SK-N-SH (cell line): ENCODE data around the gene C1D. TPM values are rescaled to one million over a fixed set of nuclear protein-coding genes. Genes with fewer than 3 reads are reported as not detected.

Experiments
- CTCF ChIA-PET: fragments of 300-600, 350-600 bp; formaldehyde crosslinking; extraction: SDS; loops from one replicate; lab custom pipeline; 2021; lab: Yijun Ruan, JAX
- POLR2A ChIA-PET: fragments of 350-600 bp; sonication (Branson Sonifier 250); formaldehyde crosslinking; extraction: SDS; loops from one replicate; lab custom pipeline; 2020; ENCODE audit warnings: antibody characterized with exemption, inconsistent platforms; lab: Yijun Ruan, JAX
- DNase-seq: peaks from one replicate; pipeline ENCODE4 v3.0.0; 2012
- H2AFZ ChIP-seq: fragments of 200-600 bp; sonication (generic); 2 replicates; pipeline ENCODE4 v1.8.1; 2016; ENCODE audit warnings: antibody characterized with exemption, mild to moderate bottlenecking, low read depth
- H3F3A ChIP-seq: fragments of 200-600 bp; sonication (generic); replicated peaks from 2 replicates; pipeline ENCODE3; 2016; ENCODE audit warnings: antibody characterized with exemption, mild to moderate bottlenecking; ENCODE audit not compliant: insufficient read depth
- H3K27ac ChIP-seq, 2 experiments: fragments of 200-500 bp in 1 of 2; fragments of 200-600 bp in 1 of 2; sonication (Bioruptor generic) in 1 of 2; sonication (generic), shearing (Covaris generic) in 1 of 2; 2 replicates each; pipeline versions ENCODE4 v1.5.1 to v1.6.1; 2014 to 2016; ENCODE audit warnings: low read depth in 2 of 2, inconsistent platforms in 1 of 2, low read length in 1 of 2, mild to moderate bottlenecking in 1 of 2, mixed read lengths in 1 of 2
- H3K27me3 ChIP-seq: fragments of 200-600 bp; sonication (generic), shearing (Covaris generic); 2 replicates; pipeline ENCODE4 v1.6.1; 2016; ENCODE audit warnings: mixed run types; ENCODE audit not compliant: insufficient read depth
- H3K36me3 ChIP-seq, 2 experiments: fragments of 200-500 bp in 1 of 2; fragments of 200-600 bp in 1 of 2; sonication (Bioruptor generic) in 1 of 2; sonication (generic) in 1 of 2; replicated peaks in 1 of 2; 2 replicates each; pipeline versions ENCODE3 to v1.5.1; 2014 to 2016; ENCODE audit warnings: low read length in 1 of 2, mild to moderate bottlenecking in 1 of 2; ENCODE audit not compliant: insufficient read depth in 2 of 2, control insufficient read depth in 1 of 2
- H3K4me1 ChIP-seq, 2 experiments: fragments of 200-500 bp in 1 of 2; fragments of 200-600 bp in 1 of 2; sonication (Bioruptor generic) in 1 of 2; sonication (generic), shearing (Covaris generic) in 1 of 2; 2 replicates each; pipeline versions ENCODE4 v1.5.1 to v1.6.1; 2014 to 2016; ENCODE audit warnings: low read depth in 1 of 2, low read length in 1 of 2, mixed run types in 1 of 2; ENCODE audit not compliant: insufficient read depth in 2 of 2, control insufficient read depth in 1 of 2
- H3K4me2 ChIP-seq: fragments of 200-600 bp; sonication (generic), shearing (Covaris generic); 2 replicates; pipeline ENCODE4 v1.6.1; 2017; ENCODE audit warnings: mixed run types
- H3K4me3 ChIP-seq, 2 experiments: fragments of 200-500 bp in 1 of 2; fragments of 200-600 bp in 1 of 2; sonication (Bioruptor generic) in 1 of 2; sonication (generic), shearing (Covaris generic) in 1 of 2; 2 replicates each; pipeline versions ENCODE4 v1.5.1 to v1.8.1; 2014 to 2016; ENCODE audit warnings: low read depth in 2 of 2, inconsistent platforms in 1 of 2, low read length in 1 of 2, mild to moderate bottlenecking in 1 of 2, mixed read lengths in 1 of 2, moderate library complexity in 1 of 2
- H3K79me2 ChIP-seq: fragments of 200-600 bp; sonication (generic); 2 replicates; pipeline ENCODE4 v1.8.1; 2017; ENCODE audit warnings: mild to moderate bottlenecking; ENCODE audit not compliant: insufficient read depth
- H3K9ac ChIP-seq: fragments of 200-600 bp; sonication (generic); 2 replicates; pipeline ENCODE4 v1.6.1; 2017; ENCODE audit warnings: mixed run types
- H3K9me2 ChIP-seq: fragments of 200-600 bp; sonication (generic); 2 replicates; pipeline ENCODE4 v1.6.1; 2017; ENCODE audit warnings: mixed run types
- H3K9me3 ChIP-seq: fragments of 200-600 bp; sonication (generic); 2 replicates; pipeline ENCODE4 v1.6.1; 2017; ENCODE audit warnings: mixed run types, mild to moderate bottlenecking, moderate library complexity
- H4K20me1 ChIP-seq: fragments of 200-600 bp; sonication (generic); 2 replicates; pipeline ENCODE4 v1.6.1; 2017; ENCODE audit warnings: mild to moderate bottlenecking, mixed run types; ENCODE audit not compliant: insufficient read depth
- ELF1 ChIP-seq: IDR thresholded peaks from 2 replicates; pipeline ENCODE4 v1.4.0; 2012
- EZH2phosphoT487 ChIP-seq: fragments of 200-600 bp; sonication (generic); IDR thresholded peaks from 2 replicates; pipeline ENCODE4 v1.6.1; 2017; ENCODE audit warnings: low read depth, mixed run types, mild to moderate bottlenecking, antibody characterized with exemption, moderate library complexity, borderline replicate concordance
- FOXJ3 ChIP-seq: sonication (generic); formaldehyde crosslinking; IDR thresholded peaks from 2 replicates; pipeline ENCODE4 v1.5.1; 2020; ENCODE audit warnings: mild to moderate bottlenecking, missing genetic modification reagents
- GATA2 ChIP-seq: sonication (generic); formaldehyde crosslinking; IDR thresholded peaks from 2 replicates; pipeline ENCODE4 v1.5.0; 2020; ENCODE audit warnings: mild to moderate bottlenecking, missing genetic modification reagents
- JUND ChIP-seq: IDR thresholded peaks from 2 replicates; pipeline ENCODE4 v1.4.0; 2012
- MEF2A ChIP-seq: IDR thresholded peaks from 2 replicates; pipeline ENCODE4 v1.4.0; 2012; ENCODE audit warnings: low read depth, borderline replicate concordance
- MXI1 ChIP-seq: IDR thresholded peaks from 2 replicates; pipeline ENCODE4 v1.6.1; 2012; ENCODE audit warnings: mild to moderate bottlenecking, low read depth, low read length, improper control_type of control experiment
- NFIC ChIP-seq: IDR thresholded peaks from 2 replicates; pipeline ENCODE4 v1.4.0; 2012; ENCODE audit warnings: borderline replicate concordance
- POLR2AphosphoS5 ChIP-seq: IDR thresholded peaks from 2 replicates; pipeline ENCODE4 v1.6.1; 2012; ENCODE audit warnings: low read depth, low read length
- RCOR1 ChIP-seq: fragments of 150-350 bp; IDR thresholded peaks from 2 replicates; pipeline ENCODE4 v1.6.1; 2017; ENCODE audit warnings: antibody characterized with exemption, low read length
- SIN3A ChIP-seq: IDR thresholded peaks from 2 replicates; pipeline ENCODE4 v1.6.1; 2012; ENCODE audit warnings: low read depth, mild to moderate bottlenecking, low read length, moderate library complexity, borderline replicate concordance
- TAF1 ChIP-seq: IDR thresholded peaks from 2 replicates; pipeline ENCODE4 v1.6.1; 2012; ENCODE audit warnings: low read depth, mild to moderate bottlenecking, low read length, moderate library complexity, borderline replicate concordance
- YY1 ChIP-seq: IDR thresholded peaks from 2 replicates; pipeline ENCODE4 v1.4.0; 2012; ENCODE audit warnings: low read depth, mild to moderate bottlenecking
- polyA plus RNA-seq, 3 experiments: library from polyadenylated mRNA; depleted of rRNA; stranded (reverse); fragments of >200 nt; gene quantifications; 2 replicates each; pipeline ENCODE4 v1.2.3, GENCODE V29; 2012
- TF ChIP-seq, protein P1 (sequence below): IDR thresholded peaks from 2 replicates; pipeline ENCODE4 v1.4.0; 2012; ENCODE audit warnings: low read depth, borderline replicate concordance
- TF ChIP-seq, protein P2 (sequence below): fragments of 150-350 bp; IDR thresholded peaks from 2 replicates; pipeline ENCODE4 v1.6.1; 2017; ENCODE audit warnings: antibody characterized with exemption, low read length, low read depth, borderline replicate concordance
- TF ChIP-seq, protein P3 (sequence below): IDR thresholded peaks from 2 replicates; pipeline ENCODE4 v1.4.0; 2012; ENCODE audit warnings: low read depth
- TF ChIP-seq, protein P4 (sequence below): IDR thresholded peaks from 2 replicates; pipeline ENCODE4; 2012
- TF ChIP-seq, protein P5 (sequence below): IDR thresholded peaks from 2 replicates; pipeline ENCODE4 v1.6.1; 2012; ENCODE audit warnings: mild to moderate bottlenecking, low read depth, low read length, moderate library complexity

C1D gene
- polyA plus RNA-seq, 1 of the 3 experiments (the other 2 are of a cell fraction), result 45.9 TPM

DNA sequence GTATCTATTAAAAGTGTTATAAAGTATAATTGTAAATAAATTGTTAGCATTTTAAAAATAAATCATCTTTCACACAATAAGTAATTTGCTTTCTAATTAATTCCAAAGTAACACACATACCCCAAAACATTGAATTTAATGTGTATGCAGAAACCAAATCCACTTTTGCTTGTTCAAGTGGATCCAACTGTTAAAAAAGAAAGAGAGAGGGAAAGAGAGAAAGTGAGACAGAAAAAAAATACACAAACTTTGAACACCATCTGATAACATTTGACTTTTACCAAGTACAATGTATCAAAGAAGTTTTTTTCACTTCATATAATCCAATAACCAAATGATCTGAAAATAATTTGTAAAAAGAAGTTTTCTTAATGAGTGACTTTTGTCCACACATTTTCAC is 16.6 kb downstream of the C1D start:
- Histone ChIP-seq H3F3A (peaks cover 59% of the 10 kb centered on the region), H3K27ac (peak overlapping the region; percentile 99 to 100), H2AFZ (no peak overlapping the region), H3K36me3 (peaks cover 17 to 20% of the 10 kb centered on the region in 2 experiments), H4K20me1 (no peaks in the 10 kb centered on the region), H3K9ac (peak overlapping the region; percentile 66), H3K79me2 (peaks cover 42% of the 10 kb centered on the region), H3K9me2 (no peaks in the 10 kb centered on the region), H3K9me3 (no peaks in the 10 kb centered on the region), H3K27me3 (no peaks in the 10 kb centered on the region), H3K4me3 (no peak overlapping the region), H3K4me2 (peak overlapping the region; percentile 56), H3K4me1 (peaks cover 38 to 67% of the 10 kb centered on the region in 2 experiments)
- ChIA-PET POLR2A (no interaction called here), CTCF (no interaction called here)
- TF ChIP-seq, protein P1, sequence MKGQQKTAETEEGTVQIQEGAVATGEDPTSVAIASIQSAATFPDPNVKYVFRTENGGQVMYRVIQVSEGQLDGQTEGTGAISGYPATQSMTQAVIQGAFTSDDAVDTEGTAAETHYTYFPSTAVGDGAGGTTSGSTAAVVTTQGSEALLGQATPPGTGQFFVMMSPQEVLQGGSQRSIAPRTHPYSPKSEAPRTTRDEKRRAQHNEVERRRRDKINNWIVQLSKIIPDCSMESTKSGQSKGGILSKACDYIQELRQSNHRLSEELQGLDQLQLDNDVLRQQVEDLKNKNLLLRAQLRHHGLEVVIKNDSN, result no peak
- TF ChIP-seq RCOR1, result no peak
- TF ChIP-seq EZH2phosphoT487, result no peak
- no peak for TF ChIP-seq TAF1
- TF ChIP-seq, protein P2, sequence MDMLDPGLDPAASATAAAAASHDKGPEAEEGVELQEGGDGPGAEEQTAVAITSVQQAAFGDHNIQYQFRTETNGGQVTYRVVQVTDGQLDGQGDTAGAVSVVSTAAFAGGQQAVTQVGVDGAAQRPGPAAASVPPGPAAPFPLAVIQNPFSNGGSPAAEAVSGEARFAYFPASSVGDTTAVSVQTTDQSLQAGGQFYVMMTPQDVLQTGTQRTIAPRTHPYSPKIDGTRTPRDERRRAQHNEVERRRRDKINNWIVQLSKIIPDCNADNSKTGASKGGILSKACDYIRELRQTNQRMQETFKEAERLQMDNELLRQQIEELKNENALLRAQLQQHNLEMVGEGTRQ, result no peak
- no peak for TF ChIP-seq FOXJ3 (CRISPR knock-in tag)
- TF ChIP-seq, protein P3, sequence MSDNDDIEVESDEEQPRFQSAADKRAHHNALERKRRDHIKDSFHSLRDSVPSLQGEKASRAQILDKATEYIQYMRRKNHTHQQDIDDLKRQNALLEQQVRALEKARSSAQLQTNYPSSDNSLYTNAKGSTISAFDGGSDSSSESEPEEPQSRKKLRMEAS, result no peak
- no peak for TF ChIP-seq GATA2 (CRISPR knock-in tag)
- TF ChIP-seq, protein P4, sequence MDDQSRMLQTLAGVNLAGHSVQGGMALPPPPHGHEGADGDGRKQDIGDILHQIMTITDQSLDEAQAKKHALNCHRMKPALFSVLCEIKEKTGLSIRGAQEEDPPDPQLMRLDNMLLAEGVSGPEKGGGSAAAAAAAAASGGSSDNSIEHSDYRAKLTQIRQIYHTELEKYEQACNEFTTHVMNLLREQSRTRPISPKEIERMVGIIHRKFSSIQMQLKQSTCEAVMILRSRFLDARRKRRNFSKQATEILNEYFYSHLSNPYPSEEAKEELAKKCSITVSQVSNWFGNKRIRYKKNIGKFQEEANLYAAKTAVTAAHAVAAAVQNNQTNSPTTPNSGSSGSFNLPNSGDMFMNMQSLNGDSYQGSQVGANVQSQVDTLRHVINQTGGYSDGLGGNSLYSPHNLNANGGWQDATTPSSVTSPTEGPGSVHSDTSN, result no peak
- TF ChIP-seq YY1, result no peak
- no peak for TF ChIP-seq MXI1
- TF ChIP-seq POLR2AphosphoS5, result no peak
- TF ChIP-seq JUND, result no peak
- TF ChIP-seq SIN3A, result no peak
- TF ChIP-seq, protein P5, sequence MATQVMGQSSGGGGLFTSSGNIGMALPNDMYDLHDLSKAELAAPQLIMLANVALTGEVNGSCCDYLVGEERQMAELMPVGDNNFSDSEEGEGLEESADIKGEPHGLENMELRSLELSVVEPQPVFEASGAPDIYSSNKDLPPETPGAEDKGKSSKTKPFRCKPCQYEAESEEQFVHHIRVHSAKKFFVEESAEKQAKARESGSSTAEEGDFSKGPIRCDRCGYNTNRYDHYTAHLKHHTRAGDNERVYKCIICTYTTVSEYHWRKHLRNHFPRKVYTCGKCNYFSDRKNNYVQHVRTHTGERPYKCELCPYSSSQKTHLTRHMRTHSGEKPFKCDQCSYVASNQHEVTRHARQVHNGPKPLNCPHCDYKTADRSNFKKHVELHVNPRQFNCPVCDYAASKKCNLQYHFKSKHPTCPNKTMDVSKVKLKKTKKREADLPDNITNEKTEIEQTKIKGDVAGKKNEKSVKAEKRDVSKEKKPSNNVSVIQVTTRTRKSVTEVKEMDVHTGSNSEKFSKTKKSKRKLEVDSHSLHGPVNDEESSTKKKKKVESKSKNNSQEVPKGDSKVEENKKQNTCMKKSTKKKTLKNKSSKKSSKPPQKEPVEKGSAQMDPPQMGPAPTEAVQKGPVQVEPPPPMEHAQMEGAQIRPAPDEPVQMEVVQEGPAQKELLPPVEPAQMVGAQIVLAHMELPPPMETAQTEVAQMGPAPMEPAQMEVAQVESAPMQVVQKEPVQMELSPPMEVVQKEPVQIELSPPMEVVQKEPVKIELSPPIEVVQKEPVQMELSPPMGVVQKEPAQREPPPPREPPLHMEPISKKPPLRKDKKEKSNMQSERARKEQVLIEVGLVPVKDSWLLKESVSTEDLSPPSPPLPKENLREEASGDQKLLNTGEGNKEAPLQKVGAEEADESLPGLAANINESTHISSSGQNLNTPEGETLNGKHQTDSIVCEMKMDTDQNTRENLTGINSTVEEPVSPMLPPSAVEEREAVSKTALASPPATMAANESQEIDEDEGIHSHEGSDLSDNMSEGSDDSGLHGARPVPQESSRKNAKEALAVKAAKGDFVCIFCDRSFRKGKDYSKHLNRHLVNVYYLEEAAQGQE, result no peak
- no peak for TF ChIP-seq ELF1
- no peak for TF ChIP-seq NFIC
- no peak for TF ChIP-seq MEF2A
- DNase-seq, result no peak
